GM10266 (cell line): Measurements from ENCODE around the gene FOXO1.
A peak's percentile ranks its signal among the peaks of the same experiment; 100 is the strongest.

Experiments
- DNase-seq: peaks from one replicate; pipeline ENCODE4 v3.0.0; 2012; ENCODE audit errors: extremely low spot score
- CTCF ChIP-seq: IDR thresholded peaks from 2 replicates; pipeline ENCODE4 v1.5.1; 2012; ENCODE audit warnings: mild to moderate bottlenecking, low read depth; ENCODE audit not compliant: control insufficient read depth, insufficient read depth; ENCODE audit errors: missing control alignments

The FOXO1 gene

GRCh38 chr13:40615619-40616018, 50.8 kb downstream of the FOXO1 start:
- TF ChIP-seq CTCF = no peak

GRCh38 chr13:40613914-40614313, 52.5 kb downstream of the FOXO1 start:
- no peak for DNase-seq
- TF ChIP-seq CTCF = no peak

More at GRCh38 chr13:40615619-40616018, 50.8 kb downstream of the FOXO1 start:
- no peak for DNase-seq

GRCh38 chr13:40613192-40613818, 53.1 kb downstream of the FOXO1 start:
- peak; percentile 35 for DNase-seq
- no peak for TF ChIP-seq CTCF

- no peak for TF ChIP-seq CTCF
- DNase-seq = no peak
These were observed 54.4 kb downstream of the FOXO1 start for GRCh38 chr13:40612041-40612440.

- DNase-seq = no peak
- TF ChIP-seq CTCF = no peak
These were observed 54.8 kb downstream of the FOXO1 start for GRCh38 chr13:40611635-40612034.

- DNase-seq = no peak
- TF ChIP-seq CTCF = no peak
These were observed 55.4 kb downstream of the FOXO1 start for GRCh38 chr13:40611004-40611403.

- TF ChIP-seq CTCF = no peak
- no peak for DNase-seq
These were observed 56.3 kb downstream of the FOXO1 start for GRCh38 chr13:40609972-40610726.
